GM12873 (cell line): Measurements from ENCODE around the gene SMAD4.
A peak's percentile ranks its signal among the peaks of the same experiment; 100 is the strongest.

Experiments used
- TF ChIP-seq, protein P1 (sequence below): IDR thresholded peaks from 2 replicates; pipeline ENCODE4 v1.5.1; 2012; ENCODE audit warnings: low read depth, mild to moderate bottlenecking, moderate library complexity, low read length, control low read depth; ENCODE audit not compliant: insufficient read depth; ENCODE audit errors: missing control alignments

SMAD4 gene

DNA sequence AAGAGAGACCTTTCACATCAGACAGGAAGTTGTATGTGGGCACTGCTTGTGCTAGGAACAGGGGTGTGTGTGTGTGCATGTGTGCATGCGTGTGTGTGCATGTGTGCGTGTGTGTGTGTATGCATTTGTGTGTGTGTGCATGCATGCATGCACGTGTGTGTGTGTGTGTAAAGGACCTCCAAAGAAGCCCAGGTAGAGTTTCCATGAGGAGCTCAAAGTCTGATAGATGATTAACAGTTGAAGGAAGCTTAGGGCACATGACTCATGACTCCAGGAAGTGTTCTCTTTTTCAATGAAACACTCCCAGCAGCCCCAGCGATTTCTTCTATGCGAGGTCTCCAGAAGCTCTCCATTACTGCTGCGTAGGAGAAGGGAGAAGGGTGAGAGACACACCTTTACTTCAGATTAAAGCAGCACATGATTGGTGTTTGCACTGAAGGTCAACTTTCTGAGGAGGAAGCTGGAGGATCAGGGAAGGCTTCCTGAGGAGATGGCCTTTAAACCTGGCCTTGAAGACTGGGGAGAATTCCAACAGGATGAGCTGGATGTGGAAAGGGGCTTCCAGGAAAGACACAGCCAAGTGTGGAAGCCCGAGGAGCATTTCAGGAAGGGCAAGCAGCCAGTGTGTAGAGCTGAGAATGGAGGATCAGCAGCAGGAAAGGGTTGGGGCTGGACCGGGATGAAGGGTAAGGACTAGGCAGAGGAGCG, 77.7 kb downstream of the SMAD4 start:
- TF ChIP-seq, protein P1, sequence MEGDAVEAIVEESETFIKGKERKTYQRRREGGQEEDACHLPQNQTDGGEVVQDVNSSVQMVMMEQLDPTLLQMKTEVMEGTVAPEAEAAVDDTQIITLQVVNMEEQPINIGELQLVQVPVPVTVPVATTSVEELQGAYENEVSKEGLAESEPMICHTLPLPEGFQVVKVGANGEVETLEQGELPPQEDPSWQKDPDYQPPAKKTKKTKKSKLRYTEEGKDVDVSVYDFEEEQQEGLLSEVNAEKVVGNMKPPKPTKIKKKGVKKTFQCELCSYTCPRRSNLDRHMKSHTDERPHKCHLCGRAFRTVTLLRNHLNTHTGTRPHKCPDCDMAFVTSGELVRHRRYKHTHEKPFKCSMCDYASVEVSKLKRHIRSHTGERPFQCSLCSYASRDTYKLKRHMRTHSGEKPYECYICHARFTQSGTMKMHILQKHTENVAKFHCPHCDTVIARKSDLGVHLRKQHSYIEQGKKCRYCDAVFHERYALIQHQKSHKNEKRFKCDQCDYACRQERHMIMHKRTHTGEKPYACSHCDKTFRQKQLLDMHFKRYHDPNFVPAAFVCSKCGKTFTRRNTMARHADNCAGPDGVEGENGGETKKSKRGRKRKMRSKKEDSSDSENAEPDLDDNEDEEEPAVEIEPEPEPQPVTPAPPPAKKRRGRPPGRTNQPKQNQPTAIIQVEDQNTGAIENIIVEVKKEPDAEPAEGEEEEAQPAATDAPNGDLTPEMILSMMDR: no peak

DNA sequence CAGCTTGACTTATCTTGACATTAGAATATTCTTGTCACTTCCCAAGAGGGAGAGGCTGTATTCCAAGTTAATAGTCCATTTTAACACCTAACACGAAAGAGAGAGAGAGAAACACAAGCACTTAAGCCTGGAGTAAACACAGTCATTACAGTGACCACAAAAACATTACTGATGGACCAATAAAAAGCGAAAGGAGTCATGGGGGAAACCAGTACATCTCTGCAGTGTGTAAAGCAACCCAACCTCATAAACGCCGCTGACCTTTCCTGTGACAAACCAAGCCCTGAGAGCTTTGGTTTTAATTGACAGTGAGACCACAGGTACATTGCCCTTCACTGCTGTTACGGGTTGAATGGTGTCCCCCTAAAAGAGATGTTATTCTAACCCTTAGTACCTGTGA, 78.3 kb downstream of the SMAD4 start:
- TF ChIP-seq, protein P1: no peak

DNA sequence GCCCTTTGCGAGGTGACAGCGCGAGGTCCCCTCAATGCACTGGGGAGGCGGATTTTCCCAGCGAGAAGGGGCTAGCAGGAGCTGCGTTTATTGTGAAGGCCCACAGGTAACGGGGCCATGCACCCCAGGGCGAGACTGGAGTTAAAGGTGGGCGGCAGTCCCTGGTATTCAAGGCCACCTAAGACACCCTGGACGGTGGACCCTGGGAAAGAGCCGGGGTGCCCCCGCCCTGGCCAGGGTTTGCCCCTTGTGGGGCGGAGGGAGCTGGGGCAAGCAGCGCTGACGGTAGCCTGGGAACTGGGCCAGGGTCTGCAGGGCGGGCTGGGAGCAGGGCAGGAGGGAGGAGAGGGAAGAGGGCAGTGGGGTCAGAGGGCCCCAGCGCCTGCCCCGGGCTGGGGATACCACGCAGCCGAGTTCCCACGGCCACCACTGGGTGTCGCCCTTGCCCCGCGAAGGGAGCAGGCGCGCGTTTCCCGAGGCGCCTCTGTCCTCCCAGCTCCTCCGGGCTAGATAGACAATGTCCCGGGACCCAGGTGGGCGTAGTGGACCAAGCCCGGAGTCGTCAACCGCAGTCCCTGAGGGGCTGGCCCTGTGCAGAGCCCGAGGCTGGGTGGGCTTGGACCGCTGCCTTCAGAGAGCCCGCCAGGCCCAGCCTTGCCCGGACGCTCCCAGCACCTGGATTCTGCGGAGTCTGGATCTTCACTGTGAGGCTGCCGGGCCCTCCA, 80.2 kb downstream of the SMAD4 start:
- TF ChIP-seq, protein P1: peak; percentile 96

DNA sequence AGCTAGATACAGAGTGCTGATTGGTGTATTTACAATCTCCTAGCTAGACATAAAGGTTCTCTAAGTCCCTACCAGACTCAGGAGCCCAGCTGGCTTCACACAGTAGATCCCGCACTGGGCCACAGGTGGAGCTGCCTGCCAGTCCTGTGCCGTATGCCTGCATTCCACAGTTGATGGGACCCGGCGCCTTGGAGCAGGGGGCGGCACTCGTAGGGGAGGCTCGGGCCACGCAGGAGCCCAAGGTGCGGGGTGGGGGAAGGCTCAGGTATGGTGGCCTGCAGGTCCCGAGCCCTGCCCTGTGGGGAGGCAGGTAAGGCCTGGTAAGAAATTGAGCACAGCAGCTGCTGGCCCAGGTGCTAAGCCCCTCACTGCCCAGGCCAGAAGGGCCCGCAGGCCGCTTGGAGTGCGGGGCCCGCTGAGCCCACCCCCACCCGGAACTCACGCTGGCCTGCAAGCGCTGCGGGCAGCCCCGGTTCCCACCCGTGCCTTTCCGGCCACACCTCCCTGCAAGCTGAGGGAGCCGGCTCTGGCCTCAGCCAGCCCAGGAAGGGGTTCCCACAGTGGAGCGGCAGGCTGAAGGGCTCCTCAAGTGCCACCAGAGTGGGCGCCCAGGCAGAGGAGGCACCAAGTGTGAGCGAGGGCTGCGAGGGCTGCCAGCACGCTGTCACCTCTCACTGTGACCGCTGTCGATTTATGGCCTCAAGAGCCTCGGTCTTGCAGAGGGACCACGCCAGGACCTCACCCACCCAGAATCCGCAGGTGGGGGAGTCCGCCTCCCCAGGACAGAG, 91.0 kb downstream of the SMAD4 start:
- TF ChIP-seq, protein P1: no peak

DNA sequence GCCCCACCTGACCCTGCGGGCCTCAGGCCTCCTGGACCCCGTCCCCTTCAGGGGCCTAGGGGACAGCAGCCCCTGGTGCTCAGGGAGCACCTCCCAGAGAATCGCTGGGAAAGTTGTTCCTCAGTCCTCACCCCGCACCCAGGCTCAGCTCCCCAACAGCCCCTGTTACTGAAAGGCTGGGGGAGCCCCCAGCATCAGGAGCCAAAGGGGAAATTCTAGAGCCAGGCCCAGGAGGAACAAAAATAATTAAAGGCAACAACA, 91.5 kb downstream of the SMAD4 start:
- TF ChIP-seq, protein P1: no peak

DNA sequence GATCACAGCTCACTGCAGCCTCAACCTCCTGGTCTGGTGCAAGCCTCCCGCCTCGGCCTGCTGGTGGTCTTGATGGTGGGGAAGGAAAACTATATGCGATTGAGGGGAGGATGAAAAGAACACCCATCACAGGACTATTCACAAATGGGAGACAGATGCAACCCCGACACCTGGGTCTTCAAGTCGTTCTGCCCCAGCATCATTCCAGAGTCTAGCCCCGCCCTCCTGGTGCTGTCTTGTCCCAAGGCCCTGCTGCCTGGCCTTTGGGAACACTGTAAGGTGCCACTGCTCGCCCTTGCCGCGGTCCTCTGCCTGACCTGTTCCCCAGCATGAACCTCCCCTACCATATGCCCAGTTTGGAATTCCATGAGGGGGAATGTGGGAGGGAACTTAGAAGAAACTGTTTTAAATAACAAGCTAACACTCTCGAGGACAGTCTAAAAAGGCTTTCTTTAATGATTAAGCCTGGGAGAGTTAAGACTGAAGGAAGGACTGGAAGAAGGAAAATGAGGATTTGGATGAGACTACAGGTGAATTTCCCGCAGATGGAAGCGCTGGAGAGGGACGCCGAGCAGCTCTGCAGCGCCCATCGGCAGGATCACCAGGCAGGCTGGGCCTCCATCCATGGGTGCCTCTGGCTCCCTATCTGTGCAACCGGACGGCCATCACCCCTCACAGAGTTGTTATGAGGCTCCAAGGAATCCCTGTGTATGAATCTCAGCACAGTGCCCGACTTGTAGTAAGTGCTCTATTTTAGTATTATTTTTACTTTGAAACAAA, 92.4 kb downstream of the SMAD4 start:
- TF ChIP-seq, protein P1: no peak

DNA sequence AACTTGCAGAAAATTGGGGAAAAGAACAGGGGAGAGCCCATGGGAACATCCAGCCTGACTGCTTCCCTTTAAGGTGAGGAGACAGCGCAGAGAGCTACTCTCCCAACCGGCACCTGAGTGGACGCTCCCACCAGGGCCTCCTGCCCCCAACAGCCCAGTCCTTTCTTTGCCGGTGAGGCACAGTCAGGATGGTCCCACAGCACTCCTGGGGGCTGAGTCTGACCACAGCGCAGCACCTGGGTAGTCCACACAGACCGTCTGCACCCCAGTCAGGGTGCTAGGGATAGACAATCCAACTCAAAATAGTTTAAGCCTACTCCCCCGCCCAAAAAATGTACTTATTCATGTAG, 93.0 kb downstream of the SMAD4 start:
- TF ChIP-seq, protein P1: no peak
